8988T (cell line): Measurements from ENCODE around the gene ELAVL2.

Source experiments
- DNase-seq: peaks from one replicate; pipeline ENCODE4 v3.0.0; 2011

The ELAVL2 gene

GRCh38 chr9:23821375-23822181 is 4.5 kb downstream of the ELAVL2 start:
- DNase-seq, result no peak

GRCh38 chr9:23820451-23821374 is 5.3 kb downstream of the ELAVL2 start:
- no peak for DNase-seq

DNA sequence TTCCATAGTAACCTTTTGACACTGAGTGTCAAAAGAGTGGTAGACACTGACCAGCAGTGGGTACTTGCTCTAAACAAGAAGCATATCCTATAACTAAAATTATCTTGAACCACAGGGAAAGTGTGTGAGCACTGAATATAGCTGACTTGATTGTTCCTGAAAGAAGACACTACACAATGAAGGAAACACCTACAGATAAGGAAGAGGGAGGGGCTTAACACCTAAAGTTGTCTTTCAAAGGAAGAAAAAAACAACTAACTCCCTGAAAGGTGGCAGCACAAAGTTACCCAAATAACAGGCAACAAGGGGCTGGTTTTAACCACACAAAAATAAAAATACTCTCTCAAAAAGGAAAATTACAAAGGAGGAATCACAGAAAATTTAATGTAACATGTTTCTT is 6.6 kb downstream of the ELAVL2 start:
- DNase-seq, result no peak

GRCh38 chr9:23814243-23814642 is 11.8 kb downstream of the ELAVL2 start:
- no peak for DNase-seq

- no peak for DNase-seq
Measured at GRCh38 chr9:23812673-23813072, 13.4 kb downstream of the ELAVL2 start.

GRCh38 chr9:23811633-23812032 is 14.4 kb downstream of the ELAVL2 start:
- no peak for DNase-seq

GRCh38 chr9:23803216-23803615 is 22.8 kb downstream of the ELAVL2 start:
- no peak for DNase-seq

DNA sequence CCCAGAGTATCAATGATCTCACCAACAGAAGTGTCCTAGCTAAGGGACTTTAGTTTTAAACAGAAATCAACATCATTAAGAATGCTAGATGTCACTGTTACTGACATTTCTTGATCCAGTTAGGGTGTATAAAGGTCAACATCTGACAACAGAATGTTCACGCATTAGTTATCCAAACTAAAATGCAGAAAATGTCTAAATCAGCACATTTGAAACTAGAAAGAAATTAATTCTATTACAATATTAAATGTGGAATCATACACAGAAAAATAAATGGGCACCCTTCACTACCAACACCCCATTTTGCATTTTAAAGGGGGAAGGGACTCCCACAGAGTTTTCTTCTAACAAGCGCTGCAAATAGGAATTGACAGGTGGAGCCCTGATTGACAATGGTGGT is 24.5 kb downstream of the ELAVL2 start:
- no peak for DNase-seq

GRCh38 chr9:23799521-23799920 is 26.5 kb downstream of the ELAVL2 start:
- DNase-seq, result no peak

DNA sequence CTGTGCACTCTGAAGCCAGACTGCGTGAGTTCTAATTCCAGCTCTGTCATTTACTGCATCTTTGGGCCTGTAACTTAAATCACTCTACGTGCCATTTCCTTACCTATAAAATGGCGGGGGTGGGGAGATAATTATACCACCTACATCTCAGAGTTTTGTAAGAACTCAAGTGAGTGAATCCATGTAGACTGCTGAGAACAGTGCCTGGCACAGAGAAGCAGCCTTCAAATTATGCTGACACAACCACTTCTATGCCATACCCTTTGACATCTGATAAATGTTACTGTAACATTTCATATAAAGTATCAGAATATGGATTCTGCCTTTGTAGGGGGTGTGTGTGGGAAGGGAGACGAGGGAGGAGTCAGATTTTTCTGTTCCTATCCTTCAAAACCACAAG is 27.7 kb downstream of the ELAVL2 start:
- DNase-seq, result no peak

DNA sequence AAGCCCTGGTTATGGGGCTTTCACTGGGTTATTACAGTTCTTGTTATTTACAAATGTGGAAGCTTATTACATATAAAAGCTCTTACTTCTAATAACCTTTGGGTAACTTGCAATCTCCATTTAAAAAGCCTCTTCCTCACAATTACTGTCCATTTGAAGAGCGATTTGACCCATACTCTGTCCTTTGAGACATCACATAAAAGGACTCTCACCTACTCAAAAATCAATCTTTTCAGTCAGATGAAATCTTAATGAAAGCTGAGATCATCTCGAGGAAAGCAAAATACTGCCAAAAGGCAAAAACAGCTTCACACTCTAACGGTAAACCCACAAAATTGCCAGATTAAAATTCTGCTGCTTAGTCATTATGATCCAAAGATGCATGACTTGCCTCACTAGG is 29.8 kb downstream of the ELAVL2 start:
- no peak for DNase-seq

DNA sequence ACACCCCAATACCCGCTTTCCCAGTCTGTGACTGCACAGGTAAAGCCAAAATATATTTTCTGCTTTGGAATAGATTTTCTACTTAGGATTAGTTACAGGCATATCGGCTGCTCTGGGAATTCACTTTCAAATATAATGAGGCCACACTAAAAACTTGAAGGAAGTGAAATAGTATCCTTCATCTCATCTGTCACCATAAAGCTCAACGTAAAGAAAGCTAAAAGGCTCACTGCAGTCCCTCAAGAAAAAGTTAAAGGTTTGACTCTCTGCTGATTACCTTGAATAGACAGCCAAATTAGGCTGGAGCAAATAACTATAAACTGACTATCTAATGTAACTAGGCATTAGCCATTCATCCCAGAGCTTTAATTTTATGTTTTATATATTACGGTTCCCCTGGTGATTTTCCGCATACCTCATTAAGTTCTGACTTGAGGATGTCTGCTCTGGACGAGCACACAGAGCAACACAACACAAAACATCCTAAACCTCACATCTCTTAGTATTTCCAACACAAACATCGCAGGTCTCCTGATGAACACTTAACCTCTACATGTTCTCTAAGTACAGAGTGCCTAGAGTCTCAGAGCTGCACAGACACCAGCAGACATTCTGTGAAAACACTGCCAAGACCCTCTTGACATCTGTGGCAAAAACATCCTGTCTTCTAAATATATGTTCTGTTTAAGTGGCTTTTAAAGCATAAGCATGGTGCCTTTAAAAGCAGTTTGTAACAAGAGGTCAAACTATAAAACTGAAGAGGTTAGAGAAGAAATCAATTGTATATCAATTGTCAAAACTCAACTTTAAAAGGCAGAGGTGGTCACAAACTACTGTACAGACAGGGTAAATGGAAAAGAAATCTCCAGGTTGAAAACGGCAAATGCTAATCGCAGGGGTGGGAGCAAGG is 35.4 kb downstream of the ELAVL2 start:
- no peak for DNase-seq

DNA sequence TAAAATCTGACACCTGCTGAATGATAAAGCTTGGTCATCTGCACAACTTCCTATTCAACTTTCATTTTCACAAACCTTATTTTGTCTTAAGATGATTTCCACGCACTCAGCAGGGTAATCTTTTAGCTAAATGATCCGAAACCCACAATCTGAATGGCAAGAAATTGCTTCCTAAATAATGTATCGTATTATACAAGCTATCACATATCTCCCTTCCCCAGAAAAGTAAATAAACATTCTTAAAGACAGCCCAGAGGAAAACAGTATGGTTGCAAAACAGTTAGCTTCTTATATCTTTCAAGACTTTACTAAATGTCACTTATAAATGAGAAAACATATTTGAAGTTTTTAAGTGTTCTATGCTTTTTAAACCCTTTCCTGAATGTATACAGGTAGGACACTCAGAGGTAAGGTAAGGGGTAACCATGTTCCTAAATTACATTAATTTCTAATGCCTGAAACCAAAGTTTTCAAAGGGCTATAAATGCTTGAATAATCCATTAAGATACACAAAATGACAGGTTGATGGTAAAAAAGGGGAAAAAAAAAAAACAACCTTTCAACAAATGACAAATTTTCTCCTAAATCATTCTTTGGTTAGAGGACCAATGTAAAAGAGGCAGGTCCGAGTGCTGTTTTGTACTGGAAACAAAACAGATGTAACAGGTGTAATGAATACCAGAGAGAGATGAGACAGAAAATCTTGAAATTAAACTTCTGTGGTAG is 36.3 kb downstream of the ELAVL2 start:
- no peak for DNase-seq

DNA sequence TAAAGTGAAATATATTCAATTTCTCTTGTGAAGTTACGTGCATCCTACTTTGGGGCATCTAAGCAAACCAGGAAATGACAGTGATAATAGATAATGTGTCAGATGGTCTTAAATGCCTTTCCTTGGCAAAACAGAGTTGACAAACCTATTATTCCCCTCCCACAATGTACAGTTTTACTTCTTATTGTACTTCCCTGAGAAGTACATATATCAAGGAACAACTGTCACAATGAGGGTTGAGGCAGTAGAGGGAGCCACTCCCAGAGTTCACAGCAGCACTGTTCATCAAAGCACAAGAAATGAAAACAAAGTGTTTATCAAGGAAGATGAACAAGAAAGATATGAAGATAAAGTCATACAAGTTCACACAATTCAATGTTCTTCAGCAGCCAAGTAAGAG is 41.1 kb downstream of the ELAVL2 start:
- no peak for DNase-seq

DNA sequence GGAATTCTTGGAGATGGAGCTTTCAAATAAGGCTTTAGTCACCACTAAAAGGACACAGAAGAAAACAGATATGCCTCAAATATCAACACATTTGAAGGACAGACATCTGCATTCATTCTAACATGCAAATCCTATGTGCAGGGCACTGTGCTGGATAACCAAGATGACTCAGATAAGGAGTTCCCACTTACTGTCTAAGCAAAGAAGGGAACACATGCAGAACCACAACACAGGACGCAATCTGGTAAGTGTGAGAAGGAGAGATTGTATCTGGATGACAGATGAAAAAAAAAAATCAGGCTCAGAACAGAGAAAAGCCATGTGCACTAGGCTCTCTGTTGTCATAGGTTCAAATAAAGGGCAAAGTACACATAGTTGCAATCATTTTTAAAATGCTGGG is 42.5 kb downstream of the ELAVL2 start:
- DNase-seq, result no peak

DNA sequence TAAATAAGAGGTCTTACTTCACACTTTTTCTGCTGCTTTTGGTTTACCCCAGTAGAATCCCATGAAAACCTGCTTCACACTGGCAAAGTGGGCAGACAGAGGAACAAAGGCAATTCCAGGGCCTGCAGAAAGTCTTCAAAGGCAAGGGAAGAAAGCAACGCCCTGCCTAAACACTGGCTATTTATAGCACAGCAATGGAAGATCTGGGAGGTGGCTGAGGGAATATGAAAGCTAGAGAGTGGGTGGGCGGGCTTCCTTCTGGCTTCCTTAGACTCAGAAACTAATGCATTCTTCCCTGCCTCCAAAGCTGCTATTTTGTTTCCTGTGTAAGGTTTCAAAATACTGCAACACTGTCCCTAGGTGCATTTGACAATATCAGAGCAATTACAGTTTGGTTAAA is 46.8 kb downstream of the ELAVL2 start:
- DNase-seq, result no peak

GRCh38 chr9:23777328-23777727 is 48.7 kb downstream of the ELAVL2 start:
- no peak for DNase-seq

DNA sequence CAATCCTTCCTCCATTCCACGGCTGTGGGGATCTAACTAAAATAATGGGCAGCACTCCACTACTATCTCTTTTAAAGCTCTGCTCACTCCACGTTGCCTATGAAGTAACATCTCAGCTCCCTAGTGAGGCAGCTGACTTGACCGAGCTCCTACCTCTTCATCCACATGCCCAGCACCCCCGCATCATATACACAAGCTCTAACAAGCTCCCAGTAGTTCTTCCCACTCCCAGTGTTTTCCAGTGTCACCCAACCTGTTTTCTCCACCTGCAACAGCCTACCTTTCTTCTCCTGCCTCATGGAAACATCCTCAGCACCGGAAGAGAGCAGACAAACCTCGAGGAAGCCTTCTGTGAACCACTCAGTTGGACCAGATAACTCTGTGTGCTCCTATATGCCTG is 50.5 kb downstream of the ELAVL2 start:
- DNase-seq, result no peak

DNA sequence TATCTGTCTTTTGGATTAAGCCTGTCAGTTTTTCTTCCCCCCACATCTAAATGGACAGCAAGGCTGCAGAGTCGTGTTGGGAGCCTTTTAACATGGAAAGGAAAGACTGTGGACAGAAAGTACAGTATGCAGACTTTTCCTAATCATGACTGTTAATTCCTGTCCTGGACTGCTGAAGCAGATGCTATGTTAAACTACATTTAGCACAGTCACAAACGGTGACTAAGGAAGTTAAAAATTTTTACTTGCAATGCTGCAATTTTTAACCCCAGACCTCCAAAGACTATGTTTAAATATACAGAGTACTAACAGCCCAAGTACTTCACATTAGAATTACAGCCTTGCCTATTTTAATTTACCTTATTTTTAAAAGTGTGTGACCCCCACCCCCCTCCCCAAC is 51.8 kb downstream of the ELAVL2 start:
- no peak for DNase-seq

DNA sequence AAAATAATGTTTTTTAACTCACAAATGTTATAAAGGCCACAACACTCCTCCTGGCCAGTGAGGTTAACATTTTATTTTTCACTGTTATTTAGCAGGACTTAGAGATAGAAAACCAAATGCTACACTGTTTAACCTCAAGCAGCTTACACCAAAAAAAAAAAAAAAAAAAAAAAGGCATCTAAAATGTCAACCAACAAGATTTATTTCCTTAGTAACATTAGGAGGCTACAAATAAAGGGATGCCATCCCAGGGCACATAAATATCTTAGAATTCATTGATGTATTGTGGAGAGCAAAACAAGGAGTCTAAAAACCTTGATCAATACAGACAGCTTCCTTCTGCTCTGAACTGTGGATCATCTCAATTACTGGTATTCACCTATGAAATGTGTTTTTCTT is 53.7 kb downstream of the ELAVL2 start:
- DNase-seq, result no peak

DNA sequence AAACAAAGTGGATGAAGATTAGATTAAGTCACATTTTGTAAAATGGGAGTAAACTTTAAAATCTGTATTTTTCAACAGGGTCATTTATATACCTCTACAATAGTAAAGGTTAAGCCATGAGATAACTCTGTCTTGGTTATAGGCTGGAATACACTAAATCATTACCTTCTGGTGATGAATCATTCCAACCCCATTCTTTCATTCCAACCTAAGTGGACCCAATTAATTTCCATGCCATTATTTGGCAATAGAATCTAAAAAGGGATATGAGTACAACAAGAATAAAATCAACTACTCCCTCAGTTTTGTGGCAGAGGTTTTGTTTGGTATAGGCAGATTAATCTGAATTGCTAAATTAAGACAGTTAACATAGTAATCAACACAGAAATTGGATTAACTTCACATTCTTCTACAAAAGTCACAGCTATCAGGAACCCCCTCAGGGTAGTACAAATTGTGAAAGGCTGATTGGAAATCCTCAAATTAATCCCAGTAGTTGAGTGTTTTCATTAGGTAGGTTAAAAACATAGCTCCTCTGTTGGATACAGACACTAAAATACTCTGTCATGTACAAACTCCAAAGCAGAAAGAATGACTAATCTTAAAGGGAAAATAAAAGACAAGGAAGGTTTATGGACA is 54.2 kb downstream of the ELAVL2 start:
- no peak for DNase-seq
